AG20443 (cell line): ENCODE data around the gene PER3.

Experiments used
- DNase-seq: peaks from one replicate; pipeline ENCODE4 v3.0.0; 2012; ENCODE audit warnings: low spot score, mixed read lengths

The PER3 gene

DNA sequence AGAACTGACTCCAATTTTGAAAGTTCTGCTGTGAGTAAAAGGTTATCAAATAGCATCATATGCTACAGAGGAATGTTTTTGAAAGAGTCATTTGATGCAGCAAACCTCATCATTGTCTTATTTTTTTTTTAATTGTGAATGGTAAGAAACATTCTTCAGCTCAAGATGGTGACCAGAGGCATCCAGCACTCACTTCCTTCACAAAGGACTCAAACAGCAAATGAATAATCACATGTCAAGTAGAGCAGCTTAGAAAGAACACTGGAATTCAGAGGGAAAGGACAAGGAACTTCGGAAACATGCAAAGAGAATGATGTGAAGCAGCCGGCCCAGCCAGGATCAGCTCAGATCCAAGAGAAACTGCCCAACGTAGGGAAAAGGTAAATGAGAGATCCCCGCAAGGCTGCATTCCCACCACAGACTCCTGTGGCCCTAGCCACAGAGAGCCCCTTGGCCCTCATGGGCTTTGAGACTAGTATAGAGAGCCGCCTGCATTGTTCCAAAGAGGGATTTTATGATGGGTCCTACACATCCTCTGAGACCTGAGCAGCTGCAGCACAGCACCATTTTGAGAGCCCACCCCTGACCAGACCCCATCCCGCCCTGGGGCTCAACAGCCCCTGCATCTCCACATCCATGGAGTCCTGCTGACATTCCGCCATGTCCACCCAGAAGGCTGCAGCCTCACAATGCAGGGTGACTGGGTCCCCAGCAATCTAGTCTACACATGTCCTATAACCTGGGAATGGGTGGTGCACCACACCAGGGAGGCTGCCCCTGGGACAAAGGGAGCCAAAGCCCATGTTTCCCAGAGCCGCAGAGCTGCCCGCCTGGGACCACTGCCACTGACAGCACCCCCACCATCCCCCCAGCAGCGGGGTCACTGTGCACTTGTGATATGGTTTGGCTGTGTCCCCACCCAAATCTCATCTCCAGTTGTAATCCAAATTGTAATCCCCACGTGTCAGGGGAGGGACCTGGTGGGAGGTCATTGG, 90.0 kb downstream of the PER3 start:
- no peak for DNase-seq

DNA sequence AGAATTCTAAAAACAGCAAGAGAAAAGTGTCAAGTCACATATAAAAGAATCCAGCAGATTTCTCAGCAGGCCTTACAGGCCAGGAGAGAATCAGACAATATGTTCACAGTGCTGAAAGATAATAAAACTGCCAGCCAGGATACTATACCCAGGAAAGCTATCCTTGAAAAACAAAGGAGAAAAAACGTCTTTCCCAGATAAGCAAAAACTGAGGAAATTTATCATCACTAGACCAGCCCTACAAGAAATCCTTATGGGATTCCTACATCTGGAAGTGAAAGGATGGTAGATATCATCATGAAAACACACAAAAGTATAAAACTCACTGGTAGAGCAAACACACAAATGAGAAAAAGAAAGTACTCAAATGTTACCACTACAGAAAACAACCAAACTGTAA, 93.9 kb downstream of the PER3 start:
- no peak for DNase-seq

DNA sequence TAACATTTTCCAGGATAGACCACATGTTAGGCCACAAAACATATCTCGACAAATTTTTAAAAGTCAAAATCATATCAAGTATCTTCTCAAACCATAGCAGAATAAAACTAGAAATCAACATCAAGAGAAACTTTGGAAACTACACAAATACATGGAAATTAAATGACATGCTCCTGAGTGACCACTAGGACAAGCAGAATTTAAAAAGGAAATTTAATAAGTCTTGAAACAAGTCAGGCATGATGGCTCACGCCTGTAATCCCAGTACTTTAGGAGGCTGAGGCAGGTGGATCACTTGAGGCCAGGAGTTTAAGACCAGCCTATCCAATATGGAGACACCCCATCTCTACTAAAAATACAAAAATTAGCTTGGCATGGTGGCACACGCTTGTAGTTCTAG, 95.1 kb downstream of the PER3 start:
- no peak for DNase-seq

DNA sequence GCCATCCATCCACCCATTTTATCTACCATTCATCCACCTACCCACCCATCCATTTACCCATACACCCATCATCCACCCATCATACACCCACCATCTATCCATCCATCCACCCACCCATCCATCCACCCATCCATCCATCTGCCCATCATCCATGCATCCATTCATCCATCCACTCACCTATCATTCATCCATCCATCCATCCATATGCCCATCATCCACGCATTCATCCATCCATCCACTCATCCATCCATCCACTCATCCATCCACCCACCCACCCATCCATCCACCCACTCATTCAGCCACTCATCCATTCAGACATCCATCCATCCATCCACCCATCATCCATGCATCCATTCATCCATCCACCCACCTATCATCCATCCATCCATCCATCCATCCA, 100.7 kb downstream of the PER3 start:
- no peak for DNase-seq

DNA sequence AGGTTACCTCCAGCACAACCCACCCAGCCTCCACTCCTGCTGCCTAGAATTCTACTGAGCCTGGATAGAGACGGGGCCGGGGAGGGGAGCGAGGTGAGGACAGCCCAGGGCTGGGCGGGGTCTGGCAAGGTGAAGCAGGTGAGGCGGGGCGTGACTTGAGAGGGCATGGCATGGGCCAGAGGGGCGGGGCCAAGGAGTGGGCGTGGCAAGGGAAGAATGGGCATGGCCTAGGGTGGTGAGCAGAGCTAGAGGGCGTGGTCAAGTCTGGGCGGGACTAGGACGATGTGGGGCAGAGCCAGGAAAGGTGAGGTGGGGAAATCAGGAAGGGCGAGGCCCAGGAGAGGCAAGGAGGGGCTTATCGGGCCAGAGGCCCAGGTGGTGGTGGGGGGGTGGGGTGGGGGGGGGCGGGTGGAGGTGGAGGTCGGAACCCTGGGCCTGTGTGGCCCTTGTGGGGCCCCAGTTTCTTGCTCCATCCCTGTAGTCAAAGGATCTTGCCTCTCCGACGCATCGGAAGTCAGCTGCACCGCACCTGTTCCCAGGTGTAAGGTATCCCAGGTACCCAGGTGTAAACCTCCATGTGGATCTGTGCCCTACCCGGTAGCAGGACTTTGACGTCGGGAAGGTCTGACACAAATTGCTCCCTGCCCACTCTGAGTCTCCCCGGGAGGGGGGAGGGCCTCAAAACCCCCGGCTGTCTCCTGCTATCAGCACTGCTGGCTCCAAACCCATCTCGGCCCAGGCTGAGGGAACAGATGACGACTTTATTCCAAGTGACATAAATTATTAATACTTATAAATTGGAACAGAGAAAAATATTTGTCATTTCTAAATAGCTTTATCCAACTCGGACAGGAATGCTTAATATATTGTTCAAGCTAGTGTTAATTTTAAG, 101.7 kb downstream of the PER3 start:
- DNase-seq, result no peak

DNA sequence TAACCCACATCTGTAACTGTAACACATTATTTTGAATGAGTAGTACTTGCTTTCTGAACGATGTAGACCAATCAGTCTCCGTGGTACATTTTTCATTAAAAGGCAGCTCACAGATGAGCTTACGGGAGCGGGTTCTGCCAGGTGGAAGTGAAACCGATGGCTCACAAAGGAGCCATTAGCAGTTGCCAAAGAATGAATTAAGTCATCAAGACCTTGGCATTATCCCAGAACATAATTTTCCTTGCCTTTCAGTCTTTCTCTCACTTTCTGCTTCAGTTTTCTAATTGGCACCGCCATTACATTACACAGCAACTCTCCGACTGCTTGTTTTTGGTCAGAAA, 102.3 kb downstream of the PER3 start:
- no peak for DNase-seq

DNA sequence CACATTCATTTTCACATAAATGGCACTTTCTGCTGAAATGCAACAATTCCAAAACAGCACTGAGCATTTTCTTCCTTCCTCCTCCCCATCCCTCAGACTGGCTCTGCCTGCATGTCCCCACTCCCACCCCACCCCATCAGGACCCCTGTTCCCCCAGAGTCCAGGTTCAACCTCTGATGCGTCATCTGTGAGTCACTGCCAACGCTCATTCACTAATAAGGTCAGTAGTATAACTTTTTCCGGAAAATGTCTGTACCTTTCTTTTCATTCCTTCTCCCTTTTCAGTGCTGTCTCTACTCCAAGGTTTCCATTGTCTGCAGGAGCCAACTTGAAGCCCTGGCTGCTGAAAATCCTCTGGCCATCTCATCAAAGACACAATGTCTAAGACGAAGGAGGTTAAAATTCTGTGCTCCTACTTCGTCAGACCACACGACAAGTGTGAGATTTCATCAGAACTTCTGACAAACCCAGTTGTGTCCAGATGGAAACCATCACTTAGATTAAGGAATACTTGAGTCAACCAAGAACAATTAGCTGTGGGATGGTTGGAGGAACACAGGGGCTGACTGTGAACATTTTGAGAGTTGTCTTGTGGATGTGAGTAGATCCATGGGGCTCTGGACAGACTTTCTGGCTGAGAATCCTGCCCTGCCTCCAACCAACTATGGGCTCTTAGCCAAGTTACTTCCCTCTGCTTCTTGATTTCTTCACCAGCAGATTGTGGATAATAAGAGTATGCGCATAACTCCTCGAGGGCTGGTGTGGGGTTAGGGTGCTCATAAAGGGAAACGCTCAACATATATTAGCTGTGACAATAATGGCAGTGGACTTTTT, 104.4 kb downstream of the PER3 start:
- no peak for DNase-seq

DNA sequence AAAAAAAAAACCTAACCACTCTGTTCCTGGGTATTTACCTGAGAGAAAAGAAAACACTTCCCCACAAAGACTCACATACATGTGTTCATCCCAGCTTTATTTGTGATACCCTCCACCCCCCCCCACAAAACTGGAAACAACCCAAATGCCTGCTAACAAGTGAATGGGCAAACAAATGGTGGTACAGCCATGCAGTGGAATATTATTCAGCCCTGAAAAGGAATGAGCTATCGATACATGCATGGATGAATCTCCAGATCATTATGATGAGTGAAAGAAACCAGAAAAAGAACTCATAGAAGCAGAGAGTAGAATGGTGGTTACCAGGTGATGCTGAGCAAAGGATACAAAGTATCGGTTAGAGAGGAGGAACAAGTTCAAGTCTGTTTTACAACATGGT, 106.8 kb downstream of the PER3 start:
- DNase-seq, result no peak

DNA sequence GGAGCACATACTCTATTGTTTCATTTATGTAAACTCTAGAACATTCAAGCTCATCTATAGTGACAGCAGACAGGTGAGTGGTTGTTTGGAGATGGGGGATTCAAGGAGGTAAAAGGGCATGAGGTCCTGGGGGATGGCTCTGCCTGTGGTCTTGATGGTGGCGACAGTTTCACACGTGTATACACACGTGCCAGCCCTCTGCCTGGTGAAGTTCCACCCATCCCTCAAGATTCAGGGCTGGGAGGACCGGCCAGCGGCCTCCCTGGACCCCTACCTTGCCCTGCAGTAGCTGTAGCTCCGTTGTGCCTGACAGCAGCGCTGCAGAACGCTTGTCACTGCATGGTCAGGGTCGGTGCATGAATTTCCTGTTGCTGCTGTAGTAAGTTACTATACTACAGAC, 107.7 kb downstream of the PER3 start:
- no peak for DNase-seq

DNA sequence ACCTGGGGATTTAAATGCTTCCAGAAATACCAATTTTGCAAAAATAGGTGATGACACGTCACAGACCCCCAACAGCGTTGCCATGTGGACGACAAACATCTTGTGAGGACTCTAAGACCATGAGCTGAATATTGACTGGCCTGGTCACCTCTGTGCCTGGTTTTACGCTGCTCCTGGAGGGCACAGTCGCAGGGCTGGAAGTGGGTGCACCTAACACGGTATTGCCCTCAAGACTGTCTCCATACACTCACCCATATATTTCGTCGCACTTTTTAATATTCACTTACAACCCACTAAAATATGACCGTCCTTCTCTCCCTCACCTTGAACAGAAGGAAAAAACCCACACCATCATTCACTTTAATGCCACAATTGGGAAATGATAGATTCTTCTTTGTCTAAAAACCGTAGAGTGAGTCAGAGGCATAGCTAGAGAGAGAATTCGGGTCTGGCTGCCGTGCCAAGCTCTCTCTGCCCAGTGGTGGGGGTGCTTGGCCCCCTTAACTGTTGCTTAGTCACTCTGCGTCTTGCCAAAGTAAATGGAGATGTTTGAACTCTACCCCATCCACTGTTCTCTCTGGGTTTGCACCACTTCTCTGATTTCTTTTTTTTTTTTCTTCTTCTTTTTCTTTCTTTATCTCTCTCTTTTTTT, 109.6 kb downstream of the PER3 start:
- DNase-seq, result peak; percentile 83
